Mesendoderm (in vitro differentiated cells): ENCODE data around the gene DEAF1. TPM values are rescaled to one million over a fixed set of nuclear protein-coding genes. Genes with fewer than 3 reads are reported as not detected.
"Not testable (repeated sequence)": the region's sequence is repeated elsewhere in the genome, so short reads cannot be mapped to it uniquely, and the experiment has no call there.

ENCODE experiments used
- DNase-seq: peaks from one replicate; pipeline ENCODE4 v3.0.0; 2013
- H2AK5ac ChIP-seq: 2 replicates; pipeline ENCODE4 v1.6.1; 2013; ENCODE audit warnings: low read length, inconsistent platforms
- H2BK120ac ChIP-seq: 2 replicates; pipeline ENCODE4 v1.6.1; 2013; ENCODE audit warnings: low read depth, mild to moderate bottlenecking, low read length, moderate library complexity, mixed read lengths
- H2BK15ac ChIP-seq: replicated peaks from 2 replicates; pipeline ENCODE4 v1.6.1; 2013; ENCODE audit warnings: low read depth, mild to moderate bottlenecking, moderate library complexity
- H2BK5ac ChIP-seq: 2 replicates; pipeline ENCODE4 v1.6.1; 2013; ENCODE audit warnings: low read length, inconsistent platforms
- H3K18ac ChIP-seq: 2 replicates; pipeline ENCODE4 v1.6.1; 2013; ENCODE audit warnings: mild to moderate bottlenecking, low read length, mixed read lengths
- H3K23ac ChIP-seq: one replicate; pipeline ENCODE4 v1.6.1; 2013; ENCODE audit warnings: low read length
- H3K27ac ChIP-seq: 2 replicates; pipeline ENCODE4 v1.5.1; 2013; ENCODE audit warnings: low read depth, mild to moderate bottlenecking, inconsistent platforms, low read length, moderate library complexity
- H3K27me3 ChIP-seq: 2 replicates; pipeline ENCODE4 v1.6.1; 2013; ENCODE audit warnings: low read length, control low read depth, mild to moderate bottlenecking, inconsistent platforms; ENCODE audit not compliant: insufficient read depth, poor library complexity
- H3K36me3 ChIP-seq: 2 replicates; pipeline ENCODE4 v1.6.1; 2013; ENCODE audit warnings: low read length, inconsistent platforms; ENCODE audit not compliant: control insufficient read depth, insufficient read depth
- H3K4ac ChIP-seq: one replicate; pipeline ENCODE4 v1.6.1; 2013; ENCODE audit warnings: low read depth, mild to moderate bottlenecking, low read length, moderate library complexity
- H3K4me1 ChIP-seq: 2 replicates; pipeline ENCODE4 v1.6.1; 2013; ENCODE audit warnings: low read depth, low read length, inconsistent platforms; ENCODE audit not compliant: control insufficient read depth
- H3K4me2 ChIP-seq: 2 replicates; pipeline ENCODE4 v1.6.1; 2013; ENCODE audit warnings: low read length
- H3K4me3 ChIP-seq: 2 replicates; pipeline ENCODE4 v1.5.1; 2013; ENCODE audit warnings: mild to moderate bottlenecking, low read length
- H3K56ac ChIP-seq: one replicate; pipeline ENCODE4 v1.6.1; 2013; ENCODE audit warnings: low read length
- H3K79me1 ChIP-seq: 2 replicates; pipeline ENCODE4 v1.6.1; 2013; ENCODE audit warnings: low read length, inconsistent platforms
- H3K79me2 ChIP-seq: 2 replicates; pipeline ENCODE4 v1.6.1; 2013; ENCODE audit warnings: mild to moderate bottlenecking, low read length; ENCODE audit not compliant: control insufficient read depth, insufficient read depth
- H3K9ac ChIP-seq: 2 replicates; pipeline ENCODE4 v1.6.1; 2013; ENCODE audit warnings: low read length, inconsistent platforms
- H4K5ac ChIP-seq: one replicate; pipeline ENCODE4 v1.6.1; 2013; ENCODE audit warnings: low read length
- H4K8ac ChIP-seq: one replicate; pipeline ENCODE4 v1.6.1; 2013; ENCODE audit warnings: low read depth, mild to moderate bottlenecking, control low read depth, low read length, moderate library complexity
- WGBS: extraction: QIAGEN DNeasy Blood & Tissue Kit; methylation state at CpG from one replicate; pipeline ENCODE4 v1.1.7; 2013; ENCODE audit warnings: low lambda C conversion rate, missing lambda C conversion rate; ENCODE audit not compliant: insufficient coverage; ENCODE audit errors: extremely low coverage; 5-methylcytosine and 5-hydroxymethylcytosine counted together
- polyA plus RNA-seq, 2 experiments: library from polyadenylated mRNA; stranded (reverse); fragments of 200-250 nt; gene quantifications; one replicate each; pipeline ENCODE4 v1.2.3, GENCODE V29; 2013

Gene DEAF1
- polyA plus RNA-seq (2013, experiment 1 of 2), result 14.8 TPM
- polyA plus RNA-seq (2013, experiment 2 of 2), result 14.9 TPM

DNA sequence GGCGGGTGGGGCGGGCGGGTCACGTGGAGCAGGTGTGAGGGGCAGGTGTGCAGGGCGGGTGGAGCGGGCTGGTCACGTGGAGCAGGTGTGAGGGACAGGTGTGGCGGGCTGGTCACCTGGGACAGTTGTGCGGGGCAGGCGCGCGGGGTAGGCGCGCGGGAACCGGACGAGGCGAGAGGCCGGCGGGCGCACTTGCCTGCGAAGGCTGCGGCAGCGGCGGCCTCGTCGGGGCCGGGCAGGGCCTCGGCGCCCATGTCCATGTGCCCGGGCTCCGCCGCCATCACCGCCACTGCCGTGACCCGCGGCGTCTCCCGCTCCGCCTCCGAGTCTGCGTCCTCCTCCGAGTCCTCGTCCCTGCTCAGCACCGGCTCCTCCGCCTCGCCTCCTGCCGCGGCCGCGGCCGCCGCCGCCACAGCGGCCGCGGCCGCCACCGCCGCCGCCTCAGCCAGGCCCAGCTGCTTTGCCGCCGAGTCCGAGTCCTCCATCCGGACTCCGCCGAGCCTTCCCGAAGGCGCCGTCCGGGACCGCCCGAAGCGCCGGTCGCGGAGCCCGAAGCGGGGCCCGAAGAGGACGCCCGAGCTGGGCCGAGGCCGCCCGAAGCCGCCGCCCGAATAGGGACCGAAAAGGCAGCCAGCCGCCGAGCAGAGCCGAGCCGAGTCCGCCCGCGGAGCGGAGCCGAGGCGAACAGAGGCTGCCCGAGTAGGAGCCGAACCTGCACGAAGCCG lies at the start of gene DEAF1:
Gene DEAF1 (minus strand): TSS at position 660 of the 725 bp plus-strand sequence. CDS start 175 bp downstream, at position 485.
- Histone ChIP-seq H3K9ac (peak within 1 kb of the TSS; percentile 98), H3K4ac (peak within 1 kb of the TSS; percentile 99), H3K27me3 (no peaks in the 10 kb centered on the region), H4K8ac (no peak within 1 kb of the TSS), H3K4me3 (peak within 1 kb of the TSS; percentile 74), H2AK5ac (no peak within 1 kb of the TSS), H2BK15ac (no peak within 1 kb of the TSS), H3K4me1 (no peaks in the 10 kb centered on the region), H3K23ac (peak within 1 kb of the TSS; percentile 48), H3K4me2 (peak within 1 kb of the TSS; percentile 71), H3K56ac (peak within 1 kb of the TSS; percentile 98), H3K18ac (peak within 1 kb of the TSS; percentile 95), H3K79me1 (peaks cover 11% of the 10 kb centered on the region), H3K36me3 (peaks cover under 1% of the 10 kb centered on the region), H3K79me2 (peaks cover 24% of the 10 kb centered on the region), H3K27ac (peak within 1 kb of the TSS; percentile 100), H2BK5ac (peak within 1 kb of the TSS; percentile 97), H4K5ac (no peak within 1 kb of the TSS), H2BK120ac (peak within 1 kb of the TSS; percentile 40)
- DNase-seq, result peak; percentile 98
- no CpG with 5 or more reads among the region's 103 CpGs for WGBS

GRCh38 chr11:742571-743201 lies 47.7 kb upstream of the DEAF1 start:
- Histone ChIP-seq H3K4me2 (no peak overlapping the region), H3K23ac (no peak overlapping the region), H2AK5ac (no peak overlapping the region), H2BK120ac (no peak overlapping the region), H3K27ac (no peak overlapping the region), H3K56ac (no peak overlapping the region), H3K9ac (no peak overlapping the region), H2BK5ac (no peak overlapping the region), H2BK15ac (no peak overlapping the region), H4K8ac (no peak overlapping the region), H3K4me3 (no peak overlapping the region), H3K18ac (no peak overlapping the region), H3K4me1 (no peaks in the 10 kb centered on the region), H3K4ac (no peak overlapping the region), H3K36me3 (no peaks in the 10 kb centered on the region), H3K79me2 (peaks cover 2% of the 10 kb centered on the region), H3K79me1 (no peaks in the 10 kb centered on the region), H3K27me3 (no peaks in the 10 kb centered on the region), H4K5ac (no peak overlapping the region)
- no peak for DNase-seq
- no CpG with 5 or more reads among the region's 4 CpGs for WGBS

DNA sequence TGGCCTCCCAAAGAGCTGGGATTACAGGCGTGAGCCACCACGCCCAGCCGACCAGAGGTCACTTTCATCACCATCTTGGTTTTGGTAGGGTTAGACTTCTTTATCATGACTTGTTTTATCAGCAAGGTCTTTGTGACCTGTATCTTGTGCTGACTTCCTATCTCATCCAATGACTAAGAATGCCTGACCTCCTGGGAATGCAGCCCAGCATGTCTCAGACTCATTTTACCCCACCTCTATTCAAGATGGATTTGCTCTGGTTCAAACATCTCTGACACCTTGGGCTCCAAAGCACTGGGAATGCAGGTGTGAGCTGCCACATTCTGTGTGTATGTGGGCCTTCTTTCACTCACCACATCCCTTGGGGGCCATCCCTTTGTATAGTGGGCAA lies 47.1 kb upstream of the DEAF1 start:
- H4K8ac ChIP-seq, result no peak overlapping the region
- peak; percentile 58 for DNase-seq
- H3K79me1 ChIP-seq, result no peaks in the 10 kb centered on the region
- H3K4ac ChIP-seq, result no peak overlapping the region
- H3K27me3 ChIP-seq, result no peaks in the 10 kb centered on the region
- H2BK5ac ChIP-seq, result no peak overlapping the region
- no peak overlapping the region for H2AK5ac ChIP-seq
- H2BK15ac ChIP-seq, result no peak overlapping the region
- no peak overlapping the region for H3K27ac ChIP-seq
- H3K18ac ChIP-seq, result no peak overlapping the region
- no peaks in the 10 kb centered on the region for H3K4me1 ChIP-seq
- H3K9ac ChIP-seq, result no peak overlapping the region
- H3K4me3 ChIP-seq, result no peak overlapping the region
- no CpG with 5 or more reads among the region's 3 CpGs for WGBS
- H4K5ac ChIP-seq, result no peak overlapping the region
- no peaks in the 10 kb centered on the region for H3K36me3 ChIP-seq
- H2BK120ac ChIP-seq, result no peak overlapping the region
- no peak overlapping the region for H3K23ac ChIP-seq
- H3K56ac ChIP-seq, result no peak overlapping the region
- H3K4me2 ChIP-seq, result no peak overlapping the region
- H3K79me2 ChIP-seq, result no peaks in the 10 kb centered on the region

DNA sequence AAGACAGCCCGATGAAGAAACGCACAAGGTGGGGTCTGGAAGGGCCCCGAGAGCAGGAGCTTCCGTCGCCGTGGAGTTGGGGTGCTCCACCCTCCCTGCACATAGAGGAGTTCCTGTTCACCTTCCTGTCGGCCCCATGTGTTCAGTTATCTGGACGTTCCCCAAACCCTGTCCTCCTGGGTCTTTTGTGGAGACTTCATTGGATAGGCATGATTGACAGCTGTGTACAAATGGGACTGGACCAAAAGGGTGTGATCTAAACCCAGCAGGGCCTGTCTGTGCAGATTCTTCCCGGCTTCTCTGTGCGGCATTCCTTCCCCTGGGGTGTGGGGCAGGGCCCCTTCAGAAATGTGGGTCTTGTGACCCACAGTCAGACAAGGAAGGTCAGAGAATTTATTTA lies 42.9 kb upstream of the DEAF1 start:
- H3K36me3 ChIP-seq, DNase-seq, H3K23ac ChIP-seq, H2AK5ac ChIP-seq, H3K56ac ChIP-seq, H3K79me2 ChIP-seq, H2BK15ac ChIP-seq, H2BK5ac ChIP-seq, H3K9ac ChIP-seq, H3K79me1 ChIP-seq, H3K27me3 ChIP-seq, H3K4me2 ChIP-seq, H4K8ac ChIP-seq, H3K27ac ChIP-seq, H3K4me1 ChIP-seq, H2BK120ac ChIP-seq, H3K4me3 ChIP-seq, H3K4ac ChIP-seq, H3K18ac ChIP-seq, H4K5ac ChIP-seq: not testable (repeated sequence)
- WGBS, result no CpG with 5 or more reads among the region's 10 CpGs

DNA sequence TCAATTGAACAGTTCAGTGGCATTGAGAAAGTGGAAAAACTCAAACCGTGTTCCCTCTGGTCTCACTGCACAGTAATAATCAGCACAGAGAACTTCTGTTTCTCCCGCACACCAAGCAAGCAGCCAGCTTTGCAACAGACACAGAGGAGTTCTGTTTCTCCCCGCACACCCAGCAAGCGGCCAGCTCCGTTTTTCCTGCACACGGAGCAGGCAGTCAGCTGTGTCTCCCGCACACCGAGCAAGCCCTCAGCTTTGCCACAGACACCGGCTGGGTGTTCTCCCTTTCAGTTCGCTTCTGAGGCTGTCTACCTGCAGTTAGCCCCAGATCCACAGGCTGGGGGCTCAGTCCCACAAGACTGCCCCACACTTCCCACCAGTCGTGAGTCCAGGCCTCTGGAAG lies 42.3 kb upstream of the DEAF1 start:
- no peak overlapping the region for H3K4me3 ChIP-seq
- H3K27ac ChIP-seq, result no peak overlapping the region

More for the DNA sequence above, 42.3 kb upstream of the DEAF1 start:
- Histone ChIP-seq H4K8ac (no peak overlapping the region), H3K9ac (no peak overlapping the region), H3K56ac (no peak overlapping the region), H2BK15ac (no peak overlapping the region), H2BK120ac (no peak overlapping the region), H3K27me3 (no peaks in the 10 kb centered on the region), H3K18ac (no peak overlapping the region), H2AK5ac (no peak overlapping the region), H3K23ac (no peak overlapping the region), H3K4ac (no peak overlapping the region), H3K79me1 (no peaks in the 10 kb centered on the region), H3K79me2 (no peaks in the 10 kb centered on the region), H3K4me1 (no peaks in the 10 kb centered on the region), H4K5ac (no peak overlapping the region), H3K36me3 (no peaks in the 10 kb centered on the region), H3K4me2 (no peak overlapping the region), H2BK5ac (no peak overlapping the region)
- no CpG with 5 or more reads among the region's 11 CpGs for WGBS
- DNase-seq, result no peak
